ENCODE data around the gene TOGARAM2.

Gene TOGARAM2

DNA sequence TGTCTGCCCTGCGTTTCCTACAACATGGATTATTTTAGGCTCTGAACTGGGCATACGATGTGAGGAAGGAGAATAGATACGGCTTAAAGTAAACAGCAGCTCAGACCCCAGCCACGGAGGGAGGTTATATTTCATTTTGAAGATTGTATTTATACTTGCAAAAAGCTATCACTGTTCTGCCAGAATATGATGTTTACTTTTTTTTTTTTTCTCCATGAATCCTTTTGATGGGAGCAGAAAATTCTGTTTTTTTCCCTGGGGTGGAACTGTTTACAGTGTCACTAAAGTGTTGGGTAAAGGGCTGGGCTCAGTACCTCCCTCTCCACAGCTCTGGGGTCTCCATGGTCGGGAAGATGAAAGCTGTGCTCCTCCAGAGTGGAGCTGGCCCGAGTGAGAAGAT is 80.1 kb downstream of the TOGARAM2 start:
- H3K27ac ChIP-seq = no peak overlapping the region
- TF ChIP-seq ZFX (IDR thresholded peaks at IDR 0.05; ENCODE audit: borderline replicate concordance) (no peak), CTCF (IDR thresholded peaks at IDR 0.05) (no peak)

DNA sequence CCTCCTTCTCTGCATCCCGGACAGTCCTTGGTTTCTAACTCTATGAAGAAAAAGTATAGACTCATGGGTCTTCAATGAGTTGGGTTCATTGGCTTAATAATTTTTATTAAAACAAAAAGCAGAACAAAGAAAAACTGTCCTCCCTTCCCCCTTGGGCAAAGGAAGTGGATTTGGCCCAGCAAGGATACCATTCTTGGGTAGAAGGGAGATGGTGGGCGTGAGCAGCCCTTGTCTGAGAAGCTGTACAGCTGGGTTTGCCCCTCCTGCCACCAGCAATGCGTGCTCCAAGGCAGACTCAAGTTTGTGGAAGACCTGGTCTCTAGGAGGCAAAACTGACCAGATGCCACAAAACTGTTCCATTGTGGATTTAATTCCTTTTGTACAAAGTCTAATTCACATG is 80.5 kb downstream of the TOGARAM2 start:
- no peak overlapping the region for H3K27ac ChIP-seq
- TF ChIP-seq ZFX (IDR thresholded peaks at IDR 0.05; ENCODE audit: borderline replicate concordance) (no peak), CTCF (IDR thresholded peaks at IDR 0.05) (no peak)

- no peak overlapping the region for H3K27ac ChIP-seq
- TF ChIP-seq CTCF (IDR thresholded peaks at IDR 0.05) (no peak), ZFX (IDR thresholded peaks at IDR 0.05; ENCODE audit: borderline replicate concordance) (no peak)
Measured at GRCh38 chr2:29062371-29062770, 81.3 kb downstream of the TOGARAM2 start.

GRCh38 chr2:29063056-29063455 is 82.0 kb downstream of the TOGARAM2 start:
- no peak overlapping the region for H3K27ac ChIP-seq
- no peak for TF ChIP-seq CTCF (IDR thresholded peaks at IDR 0.05)
- TF ChIP-seq ZFX (IDR thresholded peaks at IDR 0.05; ENCODE audit: borderline replicate concordance) = no peak

DNA sequence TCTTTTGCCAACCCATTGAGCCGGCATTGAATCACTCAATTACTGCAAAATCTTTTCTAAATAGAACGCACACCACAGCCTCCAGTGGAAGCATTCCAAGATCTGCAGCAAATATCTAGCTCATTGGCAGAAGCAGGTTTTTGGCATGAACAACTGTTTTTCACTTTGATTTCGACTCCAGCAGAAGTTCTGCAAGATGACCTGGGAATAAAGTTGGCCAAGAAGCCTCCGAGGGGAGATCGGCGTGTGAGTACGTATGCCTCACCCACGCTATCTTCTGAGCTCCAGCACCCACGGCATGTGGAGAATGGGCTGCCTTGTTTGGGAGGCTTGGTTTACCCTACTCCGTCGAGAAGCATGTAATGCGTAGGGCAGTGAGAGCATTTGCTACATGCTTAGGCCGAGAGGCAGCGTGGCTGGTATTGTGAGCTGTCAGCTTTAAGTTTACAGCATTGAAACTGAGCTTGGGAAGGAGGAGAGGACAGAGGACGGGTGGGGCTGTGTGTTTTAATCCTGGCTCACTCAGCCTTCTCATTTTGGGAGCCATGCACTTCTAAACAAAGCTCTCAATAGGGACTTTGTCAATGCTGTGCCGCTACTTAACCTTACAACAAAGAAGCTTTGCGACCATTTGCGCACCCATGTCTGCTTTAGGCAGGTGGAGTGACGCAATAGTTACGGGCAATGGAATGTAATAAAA is 82.7 kb downstream of the TOGARAM2 start:
- TF ChIP-seq CTCF (IDR thresholded peaks at IDR 0.05) = no peak
- no peak for TF ChIP-seq ZFX (IDR thresholded peaks at IDR 0.05; ENCODE audit: borderline replicate concordance)

GRCh38 chr2:29064346-29064715 is 83.2 kb downstream of the TOGARAM2 start:
- TF ChIP-seq ZFX (IDR thresholded peaks at IDR 0.05; ENCODE audit: borderline replicate concordance) = no peak
- no peak for TF ChIP-seq CTCF (IDR thresholded peaks at IDR 0.05)
- H3K27ac ChIP-seq = no peak overlapping the region

More for the DNA sequence above, 82.7 kb downstream of the TOGARAM2 start:
- no peak overlapping the region for H3K27ac ChIP-seq

DNA sequence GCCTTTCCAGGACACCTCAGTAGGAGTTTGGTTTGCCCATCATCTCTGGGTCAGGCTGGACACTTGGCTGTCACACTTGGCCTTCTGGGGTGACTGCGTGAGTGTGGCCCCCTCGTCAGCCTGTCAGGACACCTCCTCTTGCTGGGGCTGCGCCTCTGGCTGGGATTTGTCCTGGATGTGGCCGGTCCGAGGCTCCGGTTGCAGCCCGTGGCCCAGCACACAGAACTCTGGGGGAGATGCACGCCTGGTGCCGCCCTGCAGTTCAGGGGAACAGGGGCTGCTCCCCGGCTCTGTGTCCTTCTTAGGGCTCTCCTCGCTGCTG is 83.6 kb downstream of the TOGARAM2 start:
- H3K27ac ChIP-seq = no peak overlapping the region
- TF ChIP-seq CTCF (IDR thresholded peaks at IDR 0.05) = no peak
- TF ChIP-seq ZFX (IDR thresholded peaks at IDR 0.05; ENCODE audit: borderline replicate concordance) = no peak

All from 22Rv1 (cell line).